DND-41 (cell line): Measurements from ENCODE around the gene BRIP1.
"Not testable (repeated sequence)": the region's sequence is repeated elsewhere in the genome, so short reads cannot be mapped to it uniquely, and the experiment has no call there.

Source experiments
- ATAC-seq: fragments of 200-7000 bp; cut with Tn5 transposase; 3 replicates; pipeline ENCODE4 v1.9.1; 2021; ENCODE audit warnings: low read depth; ENCODE audit not compliant: insufficient read depth
- DNase-seq: peaks from one replicate; pipeline ENCODE4 v3.0.0-alpha.2; 2020
- H2AFZ ChIP-seq: 2 replicates; pipeline ENCODE4 v1.6.0; 2012; ENCODE audit warnings: low read depth, low read length
- H3K27ac ChIP-seq: 2 replicates; pipeline ENCODE4 v1.5.1; 2012; ENCODE audit warnings: low read length, inconsistent platforms
- H3K27me3 ChIP-seq: fragments of 200-600 bp; sonication (generic); 2 replicates; pipeline ENCODE4 v1.6.0; 2012; ENCODE audit warnings: low read length, mild to moderate bottlenecking, inconsistent platforms; ENCODE audit not compliant: insufficient read depth, poor library complexity
- H3K36me3 ChIP-seq: 2 replicates; pipeline ENCODE4 v1.5.1; 2012; ENCODE audit warnings: low read length, inconsistent platforms; ENCODE audit not compliant: insufficient read depth
- H3K4me1 ChIP-seq: 2 replicates; pipeline ENCODE4 v1.5.1; 2012; ENCODE audit warnings: mild to moderate bottlenecking, low read length; ENCODE audit not compliant: insufficient read depth
- H3K4me2 ChIP-seq: 2 replicates; pipeline ENCODE4 v1.6.0; 2012; ENCODE audit warnings: mild to moderate bottlenecking, moderate library complexity, low read length, inconsistent platforms; ENCODE audit not compliant: insufficient read depth
- H3K4me3 ChIP-seq, 2 experiments: fragments of 200-600 bp in 1 of 2; shearing (Covaris generic) in 1 of 2; 2 replicates each; pipeline ENCODE4 v1.5.1; 2012 to 2016; ENCODE audit warnings: inconsistent platforms in 2 of 2, low read length in 2 of 2, mild to moderate bottlenecking in 2 of 2, low read depth in 1 of 2, moderate library complexity in 1 of 2
- H3K79me2 ChIP-seq: 2 replicates; pipeline ENCODE4 v1.6.0; 2012; ENCODE audit warnings: low read length, inconsistent platforms; ENCODE audit not compliant: insufficient read depth
- H3K9ac ChIP-seq: 2 replicates; pipeline ENCODE4 v1.6.0; 2012; ENCODE audit warnings: low read depth, mild to moderate bottlenecking, inconsistent platforms, low read length, moderate library complexity
- H3K9me3 ChIP-seq: 2 replicates; pipeline ENCODE4 v1.5.1; 2012; ENCODE audit warnings: low read length, moderate library complexity, mild to moderate bottlenecking, inconsistent platforms; ENCODE audit not compliant: insufficient read depth, severe bottlenecking
- H4K20me1 ChIP-seq: 2 replicates; pipeline ENCODE4 v1.6.0; 2012; ENCODE audit warnings: low read length; ENCODE audit not compliant: insufficient read depth
- EZH2 ChIP-seq: IDR thresholded peaks from 3 replicates; pipeline ENCODE4 v1.6.1; 2012; ENCODE audit warnings: borderline replicate concordance, low read depth, mild to moderate bottlenecking, moderate library complexity, low read length, inconsistent platforms; ENCODE audit not compliant: severe bottlenecking
- TF ChIP-seq, protein P1 (sequence below): IDR thresholded peaks from 2 replicates; pipeline ENCODE4 v1.5.1; 2012; ENCODE audit warnings: borderline replicate concordance, low read length, moderate library complexity, mild to moderate bottlenecking; ENCODE audit not compliant: poor library complexity, severe bottlenecking; ENCODE audit errors: extremely low read depth

BRIP1 gene

DNA sequence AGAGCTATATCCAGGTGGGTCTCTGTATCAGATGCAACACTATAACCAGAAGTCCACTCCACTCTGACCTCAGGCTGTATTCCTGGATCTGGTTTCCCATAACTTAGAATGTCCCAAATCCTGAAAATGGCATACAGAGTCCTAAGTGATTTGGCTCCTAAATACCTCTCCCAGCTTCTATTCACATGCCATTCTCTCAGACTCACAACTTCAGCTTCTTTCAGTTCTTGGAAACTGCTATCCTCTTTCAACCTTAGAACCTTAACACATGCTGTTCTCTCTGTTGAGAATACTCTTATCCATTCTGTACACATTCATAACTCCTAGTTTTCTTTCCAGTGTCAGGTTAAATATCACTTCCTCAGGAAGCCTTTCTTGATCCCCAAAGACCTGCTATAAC is 132.0 kb downstream of the BRIP1 start:
- no peak for ATAC-seq
- H3K79me2 ChIP-seq: no peaks in the 10 kb centered on the region

DNA sequence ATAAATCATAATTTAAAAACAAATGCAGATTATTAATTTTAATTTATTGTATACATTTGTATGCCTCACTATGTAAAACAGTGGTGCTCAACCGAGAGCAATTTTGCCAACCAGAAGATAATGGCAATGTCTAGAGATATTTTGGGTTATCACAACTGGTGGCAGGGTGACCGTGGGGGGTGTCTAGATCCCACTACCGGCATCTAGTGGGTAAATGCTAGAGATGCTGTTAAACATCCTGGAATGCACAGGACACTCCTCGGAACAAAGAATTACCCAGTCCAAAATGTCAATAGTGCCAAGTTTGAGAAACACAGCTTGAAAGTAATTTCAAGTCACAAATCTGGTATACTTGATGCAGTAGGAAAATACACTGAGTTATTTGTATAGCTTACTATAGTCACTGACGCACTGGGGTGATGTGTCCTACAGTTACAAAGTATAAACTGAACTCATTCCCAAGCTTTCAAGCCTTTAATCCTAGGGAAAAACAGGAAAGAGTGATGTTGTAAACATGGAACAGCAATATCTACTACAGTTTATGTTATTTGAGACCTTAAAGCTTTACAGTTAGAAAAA is 133.5 kb downstream of the BRIP1 start:
- no peak overlapping the region for H3K9ac ChIP-seq
- no peaks in the 10 kb centered on the region for H3K27me3 ChIP-seq
- H4K20me1 ChIP-seq: no peaks in the 10 kb centered on the region
- H3K9me3 ChIP-seq: no peaks in the 10 kb centered on the region
- H3K36me3 ChIP-seq: peaks cover 31% of the 10 kb centered on the region
- H3K4me1 ChIP-seq: no peaks in the 10 kb centered on the region
- H3K79me2 ChIP-seq: no peaks in the 10 kb centered on the region
- no peak overlapping the region for H3K4me2 ChIP-seq
- TF ChIP-seq, protein P1, sequence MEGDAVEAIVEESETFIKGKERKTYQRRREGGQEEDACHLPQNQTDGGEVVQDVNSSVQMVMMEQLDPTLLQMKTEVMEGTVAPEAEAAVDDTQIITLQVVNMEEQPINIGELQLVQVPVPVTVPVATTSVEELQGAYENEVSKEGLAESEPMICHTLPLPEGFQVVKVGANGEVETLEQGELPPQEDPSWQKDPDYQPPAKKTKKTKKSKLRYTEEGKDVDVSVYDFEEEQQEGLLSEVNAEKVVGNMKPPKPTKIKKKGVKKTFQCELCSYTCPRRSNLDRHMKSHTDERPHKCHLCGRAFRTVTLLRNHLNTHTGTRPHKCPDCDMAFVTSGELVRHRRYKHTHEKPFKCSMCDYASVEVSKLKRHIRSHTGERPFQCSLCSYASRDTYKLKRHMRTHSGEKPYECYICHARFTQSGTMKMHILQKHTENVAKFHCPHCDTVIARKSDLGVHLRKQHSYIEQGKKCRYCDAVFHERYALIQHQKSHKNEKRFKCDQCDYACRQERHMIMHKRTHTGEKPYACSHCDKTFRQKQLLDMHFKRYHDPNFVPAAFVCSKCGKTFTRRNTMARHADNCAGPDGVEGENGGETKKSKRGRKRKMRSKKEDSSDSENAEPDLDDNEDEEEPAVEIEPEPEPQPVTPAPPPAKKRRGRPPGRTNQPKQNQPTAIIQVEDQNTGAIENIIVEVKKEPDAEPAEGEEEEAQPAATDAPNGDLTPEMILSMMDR: no peak
- TF ChIP-seq EZH2: no peak
- H3K27ac ChIP-seq: no peak overlapping the region
- DNase-seq: no peak
- H2AFZ ChIP-seq: no peak overlapping the region
- H3K4me3 ChIP-seq: no peak overlapping the region
- ATAC-seq: no peak

More for the DNA sequence above, 132.0 kb downstream of the BRIP1 start:
- Histone ChIP-seq H3K9ac (no peak overlapping the region), H3K9me3 (no peaks in the 10 kb centered on the region), H3K4me3 (no peak overlapping the region), H3K36me3 (peaks cover 21% of the 10 kb centered on the region), H3K4me2 (no peak overlapping the region), H3K4me1 (no peaks in the 10 kb centered on the region), H3K27ac (no peak overlapping the region), H2AFZ (no peak overlapping the region), H3K27me3 (no peaks in the 10 kb centered on the region), H4K20me1 (no peaks in the 10 kb centered on the region)
- DNase-seq: no peak
- no peak for TF ChIP-seq EZH2
- TF ChIP-seq, protein P1: no peak

DNA sequence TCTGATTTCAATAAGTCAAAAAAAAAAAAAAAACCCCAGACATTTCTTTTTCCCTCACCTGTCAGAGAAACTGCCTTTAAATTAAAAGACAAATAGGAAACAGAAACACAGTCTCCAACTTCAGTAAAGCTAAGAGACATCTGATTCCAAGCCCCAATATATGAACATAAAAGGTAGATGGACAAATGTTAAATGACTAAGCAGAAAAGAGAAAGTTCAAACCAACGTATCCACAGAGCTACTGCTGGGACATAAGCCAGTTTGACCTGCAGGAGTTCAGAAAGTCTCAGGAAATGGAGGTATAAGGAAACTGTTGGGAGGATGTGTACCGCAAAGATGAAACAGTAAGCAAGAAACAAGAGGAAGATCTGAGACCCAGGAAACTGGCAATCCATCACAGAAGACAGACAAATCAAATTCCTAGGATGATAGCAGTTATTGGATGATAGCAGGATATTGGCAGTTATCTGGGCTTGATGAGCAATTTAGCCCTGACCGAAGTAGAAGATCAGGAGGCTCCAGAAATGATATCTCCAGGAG is 135.0 kb downstream of the BRIP1 start:
- H3K9me3 ChIP-seq: no peaks in the 10 kb centered on the region
- no peaks in the 10 kb centered on the region for H3K27me3 ChIP-seq
- H4K20me1 ChIP-seq: no peaks in the 10 kb centered on the region
- no peaks in the 10 kb centered on the region for H3K79me2 ChIP-seq
- ATAC-seq (no peak), DNase-seq (no peak)
- peaks cover 28% of the 10 kb centered on the region for H3K36me3 ChIP-seq
- H3K4me2 ChIP-seq: no peak overlapping the region
- H3K9ac ChIP-seq: no peak overlapping the region
- H2AFZ ChIP-seq: no peak overlapping the region
- H3K4me1 ChIP-seq: no peaks in the 10 kb centered on the region
- TF ChIP-seq EZH2: no peak
- TF ChIP-seq, protein P1: no peak
- H3K4me3 ChIP-seq: no peak overlapping the region
- H3K27ac ChIP-seq: no peak overlapping the region

DNA sequence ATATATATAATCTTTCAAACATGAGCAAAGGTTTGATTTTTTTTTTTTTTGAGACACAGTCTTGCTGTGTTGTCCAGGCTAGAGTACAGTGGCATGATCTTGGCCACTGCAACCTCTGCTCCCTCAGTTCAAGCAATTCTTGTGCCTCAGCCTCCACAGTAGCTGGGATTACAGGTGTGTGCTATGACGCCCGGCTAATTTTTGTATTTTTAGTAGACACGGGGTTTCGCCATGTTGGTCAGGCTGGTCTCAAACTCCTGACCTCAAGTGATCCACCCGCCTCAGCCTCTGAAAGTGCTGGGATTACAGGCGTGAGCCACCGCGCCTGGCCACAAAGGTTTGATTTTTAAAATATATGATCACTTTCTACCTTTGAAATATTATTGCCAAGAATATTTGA is 135.5 kb downstream of the BRIP1 start:
- H2AFZ ChIP-seq, DNase-seq, H3K27ac ChIP-seq, H4K20me1 ChIP-seq, H3K9me3 ChIP-seq, ATAC-seq, H3K9ac ChIP-seq, H3K4me1 ChIP-seq, H3K79me2 ChIP-seq, H3K4me2 ChIP-seq, H3K4me3 ChIP-seq, H3K27me3 ChIP-seq: not testable (repeated sequence)
- H3K36me3 ChIP-seq: peaks cover 28% of the 10 kb centered on the region
